Stimulated activated CD4-positive, alpha-beta T cell treated with anti-CD3 and anti-CD28 coated beads, Interleukin-4, amount 100 ng/mL, for 48 hours (primary cell): ENCODE data around the gene ZKSCAN1.
"Not testable (repeated sequence)": the region's sequence is repeated elsewhere in the genome, so short reads cannot be mapped to it uniquely, and the experiment has no call there.

ENCODE experiments used
- DNase-seq, 2 donors: peaks; one replicate each; pipeline ENCODE4 v3.0.0-alpha.2; 2020; ENCODE audit warnings: low read depth in 2 of 2

Gene ZKSCAN1

GRCh38 chr7:100003711-100004661 is 11.4 kb upstream of the ZKSCAN1 start:
- DNase-seq: no peak

GRCh38 chr7:100007887-100008286 is 7.5 kb upstream of the ZKSCAN1 start:
- no peak for DNase-seq

GRCh38 chr7:100008525-100008924 is 6.9 kb upstream of the ZKSCAN1 start:
- no peak for DNase-seq

- DNase-seq: not testable (repeated sequence)
Measured at GRCh38 chr7:100009952-100010351, 5.4 kb upstream of the ZKSCAN1 start.

GRCh38 chr7:100010901-100011300 is 4.5 kb upstream of the ZKSCAN1 start:
- no peak for DNase-seq

GRCh38 chr7:100011516-100011915 is 3.9 kb upstream of the ZKSCAN1 start:
- DNase-seq: no peak

- DNase-seq: not testable (repeated sequence)
Measured at GRCh38 chr7:100012385-100013327, 2.7 kb upstream of the ZKSCAN1 start.

GRCh38 chr7:100013328-100013676 is 2.1 kb upstream of the ZKSCAN1 start:
- DNase-seq: peak in 1 of 2 donors; percentile 22

- DNase-seq: no peak
Measured at GRCh38 chr7:100016215-100016901, 962 bp downstream of the ZKSCAN1 start.

GRCh38 chr7:100017300-100017699 is 1.9 kb downstream of the ZKSCAN1 start:
- DNase-seq: no peak

GRCh38 chr7:100017875-100018274 is 2.5 kb downstream of the ZKSCAN1 start:
- DNase-seq: no peak

GRCh38 chr7:100019908-100020307 is 4.5 kb downstream of the ZKSCAN1 start:
- DNase-seq: no peak

- DNase-seq: no peak
Measured at GRCh38 chr7:100021297-100021696, 5.9 kb downstream of the ZKSCAN1 start.

GRCh38 chr7:100022621-100023020 is 7.2 kb downstream of the ZKSCAN1 start:
- DNase-seq: no peak

- no peak for DNase-seq
Measured at GRCh38 chr7:100023526-100023925, 8.1 kb downstream of the ZKSCAN1 start.

GRCh38 chr7:100024020-100024619 is 8.7 kb downstream of the ZKSCAN1 start:
- DNase-seq: no peak

GRCh38 chr7:100027197-100027596 is 11.8 kb downstream of the ZKSCAN1 start:
- DNase-seq: no peak

GRCh38 chr7:100029596-100029995 is 14.2 kb downstream of the ZKSCAN1 start:
- no peak for DNase-seq

- DNase-seq: no peak
Measured at GRCh38 chr7:100033526-100033925, 18.1 kb downstream of the ZKSCAN1 start.

GRCh38 chr7:100034871-100035510 is 19.6 kb downstream of the ZKSCAN1 start:
- DNase-seq: no peak

- DNase-seq: no peak
Measured at GRCh38 chr7:100035876-100036275, 20.5 kb downstream of the ZKSCAN1 start.
